ENCODE results near the gene MLPH.

The MLPH gene

GRCh38 chr2:237486819-237487448 is at the start of gene MLPH:
MLPH (plus strand) TSS chr2:237487251; CDS start chr2:237493427, 6,176 bp downstream.
- Mint-ChIP-seq H3K36me3 (ENCODE audit: low read depth) (no peaks in the 10 kb centered on the region), H3K9me3 (peaks cover 15% of the 10 kb centered on the region), H3K4me1 (ENCODE audit: low read depth) (no peaks in the 10 kb centered on the region), H3K4me3 (no peak within 1 kb of the TSS), H3K27ac (no peak within 1 kb of the TSS), H3K27me3 (ENCODE audit: low read depth) (peaks cover 55% of the 10 kb centered on the region)
- no peak for DNase-seq (ENCODE audit: low spot score)

- H3K27me3 Mint-ChIP-seq (ENCODE audit: low read depth): peaks cover 2% of the 10 kb centered on the region
- no peaks in the 10 kb centered on the region for H3K9me3 Mint-ChIP-seq
- no peak for DNase-seq (ENCODE audit: low spot score)
- H3K36me3 Mint-ChIP-seq (ENCODE audit: low read depth): peaks cover 1% of the 10 kb centered on the region
- H3K27ac Mint-ChIP-seq: no peak overlapping the region
- no peak overlapping the region for H3K4me3 Mint-ChIP-seq
- H3K4me1 Mint-ChIP-seq (ENCODE audit: low read depth): peaks cover 72% of the 10 kb centered on the region
Observed at GRCh38 chr2:237437566-237437965, 49.5 kb upstream of the MLPH start.

GRCh38 chr2:237438080-237438940 is 48.7 kb upstream of the MLPH start:
- H3K4me3 Mint-ChIP-seq: no peak overlapping the region
- H3K27ac Mint-ChIP-seq: no peak overlapping the region

GRCh38 chr2:237440819-237441281 is 46.2 kb upstream of the MLPH start:
- Mint-ChIP-seq H3K4me3 (peak overlapping the region; percentile 5), H3K27me3 (ENCODE audit: low read depth) (peaks cover 2% of the 10 kb centered on the region), H3K36me3 (ENCODE audit: low read depth) (no peaks in the 10 kb centered on the region), H3K27ac (peak overlapping the region; percentile 41), H3K4me1 (ENCODE audit: low read depth) (peaks cover 41% of the 10 kb centered on the region), H3K9me3 (no peaks in the 10 kb centered on the region)
- peak; percentile 75 for DNase-seq (ENCODE audit: low spot score)

More at GRCh38 chr2:237438080-237438940, 48.7 kb upstream of the MLPH start:
- no peak for DNase-seq (ENCODE audit: low spot score)
- Mint-ChIP-seq H3K9me3 (no peaks in the 10 kb centered on the region), H3K27me3 (ENCODE audit: low read depth) (peaks cover 2% of the 10 kb centered on the region), H3K4me1 (ENCODE audit: low read depth) (peaks cover 65% of the 10 kb centered on the region), H3K36me3 (ENCODE audit: low read depth) (peaks cover 1% of the 10 kb centered on the region)

- no peaks in the 10 kb centered on the region for H3K36me3 Mint-ChIP-seq (ENCODE audit: low read depth)
- H3K4me1 Mint-ChIP-seq (ENCODE audit: low read depth): peaks cover 37% of the 10 kb centered on the region
- H3K4me3 Mint-ChIP-seq: no peak overlapping the region
- H3K27me3 Mint-ChIP-seq (ENCODE audit: low read depth): peaks cover 2% of the 10 kb centered on the region
- peak; percentile 54 for DNase-seq (ENCODE audit: low spot score)
- H3K9me3 Mint-ChIP-seq: no peaks in the 10 kb centered on the region
- peak overlapping the region; percentile 18 for H3K27ac Mint-ChIP-seq
Observed at GRCh38 chr2:237441605-237442274, 45.3 kb upstream of the MLPH start.

GRCh38 chr2:237444071-237444470 is 43.0 kb upstream of the MLPH start:
- Mint-ChIP-seq H3K36me3 (ENCODE audit: low read depth) (no peaks in the 10 kb centered on the region), H3K4me3 (no peak overlapping the region), H3K27me3 (ENCODE audit: low read depth) (peaks cover 2% of the 10 kb centered on the region), H3K27ac (no peak overlapping the region), H3K4me1 (ENCODE audit: low read depth) (peaks cover 26% of the 10 kb centered on the region), H3K9me3 (no peaks in the 10 kb centered on the region)
- DNase-seq (ENCODE audit: low spot score): no peak

GRCh38 chr2:237445611-237446337 is 41.3 kb upstream of the MLPH start:
- no peak for DNase-seq (ENCODE audit: low spot score)
- Mint-ChIP-seq H3K4me3 (no peak overlapping the region), H3K9me3 (no peaks in the 10 kb centered on the region), H3K4me1 (ENCODE audit: low read depth) (peaks cover 15% of the 10 kb centered on the region), H3K36me3 (ENCODE audit: low read depth) (no peaks in the 10 kb centered on the region), H3K27ac (no peak overlapping the region), H3K27me3 (ENCODE audit: low read depth) (peaks cover 2% of the 10 kb centered on the region)

- H3K4me1 Mint-ChIP-seq (ENCODE audit: low read depth): peaks cover 11% of the 10 kb centered on the region
- DNase-seq (ENCODE audit: low spot score): no peak
- H3K4me3 Mint-ChIP-seq: no peak overlapping the region
- H3K36me3 Mint-ChIP-seq (ENCODE audit: low read depth): no peaks in the 10 kb centered on the region
- no peaks in the 10 kb centered on the region for H3K9me3 Mint-ChIP-seq
- H3K27ac Mint-ChIP-seq: no peak overlapping the region
- H3K27me3 Mint-ChIP-seq (ENCODE audit: low read depth): peaks cover 2% of the 10 kb centered on the region
Observed at GRCh38 chr2:237446338-237446665, 40.7 kb upstream of the MLPH start.

GRCh38 chr2:237447496-237447895 is 39.6 kb upstream of the MLPH start:
- H3K27ac Mint-ChIP-seq: no peak overlapping the region
- H3K27me3 Mint-ChIP-seq (ENCODE audit: low read depth): no peaks in the 10 kb centered on the region
- no peaks in the 10 kb centered on the region for H3K4me1 Mint-ChIP-seq (ENCODE audit: low read depth)
- H3K4me3 Mint-ChIP-seq: no peak overlapping the region
- H3K36me3 Mint-ChIP-seq (ENCODE audit: low read depth): no peaks in the 10 kb centered on the region
- no peaks in the 10 kb centered on the region for H3K9me3 Mint-ChIP-seq
- DNase-seq (ENCODE audit: low spot score): no peak

GRCh38 chr2:237448171-237448570 is 38.9 kb upstream of the MLPH start:
- Mint-ChIP-seq H3K9me3 (no peaks in the 10 kb centered on the region), H3K4me3 (no peak overlapping the region), H3K4me1 (ENCODE audit: low read depth) (no peaks in the 10 kb centered on the region), H3K27me3 (ENCODE audit: low read depth) (no peaks in the 10 kb centered on the region), H3K27ac (no peak overlapping the region), H3K36me3 (ENCODE audit: low read depth) (no peaks in the 10 kb centered on the region)
- DNase-seq (ENCODE audit: low spot score): no peak

GRCh38 chr2:237448626-237449025 is 38.4 kb upstream of the MLPH start:
- H3K27ac Mint-ChIP-seq: no peak overlapping the region
- no peak for DNase-seq (ENCODE audit: low spot score)

GRCh38 chr2:237449193-237449881 is 37.7 kb upstream of the MLPH start:
- Mint-ChIP-seq H3K27ac (no peak overlapping the region), H3K36me3 (ENCODE audit: low read depth) (no peaks in the 10 kb centered on the region), H3K4me1 (ENCODE audit: low read depth) (no peaks in the 10 kb centered on the region), H3K27me3 (ENCODE audit: low read depth) (no peaks in the 10 kb centered on the region), H3K4me3 (no peak overlapping the region), H3K9me3 (no peaks in the 10 kb centered on the region)
- DNase-seq (ENCODE audit: low spot score): no peak

More at GRCh38 chr2:237448626-237449025, 38.4 kb upstream of the MLPH start:
- Mint-ChIP-seq H3K27me3 (ENCODE audit: low read depth) (no peaks in the 10 kb centered on the region), H3K4me3 (no peak overlapping the region), H3K4me1 (ENCODE audit: low read depth) (no peaks in the 10 kb centered on the region), H3K36me3 (ENCODE audit: low read depth) (no peaks in the 10 kb centered on the region), H3K9me3 (no peaks in the 10 kb centered on the region)

- H3K4me1 Mint-ChIP-seq (ENCODE audit: low read depth): no peaks in the 10 kb centered on the region
- no peaks in the 10 kb centered on the region for H3K27me3 Mint-ChIP-seq (ENCODE audit: low read depth)
- no peak overlapping the region for H3K4me3 Mint-ChIP-seq
- no peaks in the 10 kb centered on the region for H3K36me3 Mint-ChIP-seq (ENCODE audit: low read depth)
- DNase-seq (ENCODE audit: low spot score): no peak
- H3K9me3 Mint-ChIP-seq: no peaks in the 10 kb centered on the region
- no peak overlapping the region for H3K27ac Mint-ChIP-seq
Observed at GRCh38 chr2:237450108-237450507, 36.9 kb upstream of the MLPH start.

Measured in T-helper 2 cell treated with Interferon-gamma antibody and Interleukin-4, amounts not matched to agents 5 μg/mL and 100 μg/mL, for 36 hours (primary cell).